H1 (cell line): ENCODE results near the gene MGAT2. TPM values are rescaled to one million over a fixed set of nuclear protein-coding genes. Genes with fewer than 3 reads are reported as not detected.

Source experiments
- CTCF ChIA-PET: fragments of 300-600 bp; sonication (Branson Sonifier 250); formaldehyde crosslinking; loops from one replicate; lab custom pipeline; 2021; ENCODE audit not compliant: partially characterized antibody; lab: Charles Lee
- POLR2A ChIA-PET: fragments of 300-600 bp; sonication (Branson Sonifier 250); formaldehyde crosslinking; loops from one replicate; lab custom pipeline; 2021; ENCODE audit warnings: inconsistent platforms; ENCODE audit not compliant: partially characterized antibody; lab: Charles Lee
- DNase-seq, 2 experiments: peaks; one replicate each; pipeline versions ENCODE4 v3.0.0 to v3.0.0-alpha.2; 2010 to 2022; ENCODE audit warnings: low spot score in 2 of 2, low read depth in 1 of 2, mixed read lengths in 1 of 2
- FAIRE-seq: peaks from 2 replicates; lab custom pipeline; 2011; peaks lifted over from hg19 to GRCh38; lab: Jason Lieb, UNC
- H2AFZ ChIP-seq: 2 replicates; pipeline ENCODE4 v1.8.1; 2012; ENCODE audit warnings: low read length, inconsistent platforms
- H2AK5ac ChIP-seq: 2 replicates; pipeline ENCODE4 v1.6.1; 2013; ENCODE audit warnings: low read depth, low read length
- H2BK120ac ChIP-seq: replicated peaks from 2 replicates; pipeline ENCODE3; 2013; ENCODE audit warnings: low read depth, low read length, inconsistent platforms
- H2BK12ac ChIP-seq: 2 replicates; pipeline ENCODE4 v1.6.1; 2013; ENCODE audit warnings: low read depth, low read length
- H2BK15ac ChIP-seq: 2 replicates; pipeline ENCODE4 v1.6.1; 2013; ENCODE audit warnings: low read length
- H2BK20ac ChIP-seq: 2 replicates; pipeline ENCODE4 v1.6.1; 2013; ENCODE audit warnings: low read length
- H2BK5ac ChIP-seq: 2 replicates; pipeline ENCODE4 v1.6.1; 2013; ENCODE audit warnings: low read depth, low read length
- H3K14ac ChIP-seq: 2 replicates; pipeline ENCODE4 v1.6.1; 2013; ENCODE audit warnings: inconsistent platforms; ENCODE audit not compliant: insufficient read length
- H3K18ac ChIP-seq: 2 replicates; pipeline ENCODE4 v1.6.1; 2013; ENCODE audit warnings: low read length; ENCODE audit errors: extremely low read depth
- H3K23ac ChIP-seq: 2 replicates; pipeline ENCODE4 v1.6.1; 2013; ENCODE audit warnings: inconsistent platforms; ENCODE audit not compliant: insufficient read length
- H3K23me2 ChIP-seq: 2 replicates; pipeline ENCODE4 v1.6.1; 2013; ENCODE audit warnings: low read depth, low read length
- H3K27ac ChIP-seq: 2 replicates; pipeline ENCODE4 v1.6.1; 2011; ENCODE audit warnings: low read depth, low read length, inconsistent platforms
- H3K27me3 ChIP-seq, 4 experiments: replicated peaks in 1 of 4; 1 replicate in 1 of 4; 2 replicates in 3 of 4; pipeline versions ENCODE4 v1.6.1 to v1.8.1; 2011 to 2013; ENCODE audit warnings: low read length in 3 of 4, mild to moderate bottlenecking in 3 of 4, inconsistent platforms in 2 of 4, mixed read lengths in 2 of 4, moderate library complexity in 1 of 4; ENCODE audit not compliant: control insufficient read depth in 3 of 4, insufficient read depth in 3 of 4; ENCODE audit errors: extremely low read depth in 1 of 4
- H3K36me3 ChIP-seq, 4 experiments: 2 replicates each; pipeline versions ENCODE4 v1.6.1 to v1.8.1; 2011 to 2013; ENCODE audit warnings: mild to moderate bottlenecking in 4 of 4, low read length in 3 of 4, moderate library complexity in 2 of 4, control low read depth in 1 of 4, inconsistent platforms in 1 of 4; ENCODE audit not compliant: insufficient read depth in 4 of 4, control insufficient read depth in 2 of 4
- H3K4ac ChIP-seq: replicated peaks from 2 replicates; pipeline ENCODE3; 2013; ENCODE audit warnings: low read length, low read depth, mixed read lengths, inconsistent platforms; ENCODE audit not compliant: insufficient read length
- H3K4me1 ChIP-seq, 4 experiments: replicated peaks in 1 of 4; 1 replicate in 1 of 4; 2 replicates in 3 of 4; pipeline versions ENCODE4 v1.6.1 to v1.8.1; 2011 to 2013; ENCODE audit warnings: low read length in 3 of 4, inconsistent platforms in 2 of 4, mixed read lengths in 1 of 4; ENCODE audit not compliant: insufficient read depth in 4 of 4, control insufficient read depth in 3 of 4
- H3K4me2 ChIP-seq, 2 experiments: 2 replicates each; pipeline versions ENCODE4 v1.6.1 to v1.8.1; 2011 to 2013; ENCODE audit warnings: low read depth in 2 of 2, low read length in 2 of 2, control low read depth in 1 of 2, inconsistent platforms in 1 of 2, mild to moderate bottlenecking in 1 of 2; ENCODE audit not compliant: insufficient read depth in 1 of 2
- H3K4me3 ChIP-seq, 4 experiments: fragments of 200-600, 300-600 bp in 1 of 4; sonication (generic), shearing (Covaris generic), sonication (Bioruptor Twin) in 1 of 4; 2 replicates each; pipeline versions ENCODE4 v1.5.1 to v1.8.1; 2011 to 2016; ENCODE audit warnings: low read length in 4 of 4, low read depth in 3 of 4, control low read depth in 2 of 4, inconsistent platforms in 2 of 4, mild to moderate bottlenecking in 2 of 4, mixed read lengths in 1 of 4, moderate library complexity in 1 of 4; ENCODE audit not compliant: insufficient read depth in 2 of 4; ENCODE audit errors: extremely low read depth in 1 of 4
- H3K56ac ChIP-seq: replicated peaks from 2 replicates; pipeline ENCODE3; 2013; ENCODE audit warnings: low read depth, mild to moderate bottlenecking, mixed read lengths, low read length, inconsistent platforms; ENCODE audit not compliant: insufficient read length
- H3K79me1 ChIP-seq: 2 replicates; pipeline ENCODE4 v1.6.1; 2013; ENCODE audit warnings: low read depth, low read length, control low read depth
- H3K79me2 ChIP-seq, 2 experiments: 2 replicates each; pipeline versions ENCODE4 v1.6.1 to v1.8.1; 2012 to 2013; ENCODE audit warnings: low read length in 2 of 2, mild to moderate bottlenecking in 2 of 2, inconsistent platforms in 1 of 2; ENCODE audit not compliant: insufficient read depth in 2 of 2, control insufficient read depth in 1 of 2
- H3K9ac ChIP-seq, 4 experiments: replicated peaks in 1 of 4; 1 replicate in 1 of 4; 2 replicates in 3 of 4; pipeline versions ENCODE4 v1.6.1 to v1.8.1; 2011 to 2013; ENCODE audit warnings: low read depth in 3 of 4, low read length in 3 of 4, control low read depth in 2 of 4, mild to moderate bottlenecking in 2 of 4, moderate library complexity in 2 of 4, inconsistent platforms in 1 of 4; ENCODE audit errors: extremely low read depth in 1 of 4
- H3K9me3 ChIP-seq, 2 experiments: 2 replicates each; pipeline versions ENCODE4 v1.6.1 to v1.8.1; 2012 to 2013; ENCODE audit warnings: mild to moderate bottlenecking in 2 of 2, moderate library complexity in 2 of 2, control low read depth in 1 of 2, inconsistent platforms in 1 of 2, low read depth in 1 of 2, low read length in 1 of 2, mixed read lengths in 1 of 2; ENCODE audit not compliant: insufficient read depth in 2 of 2
- H4K20me1 ChIP-seq, 2 experiments: replicated peaks in 1 of 2; 2 replicates each; pipeline versions ENCODE3 to v1.8.1; 2011 to 2013; ENCODE audit warnings: inconsistent platforms in 2 of 2, low read length in 2 of 2, mild to moderate bottlenecking in 1 of 2; ENCODE audit not compliant: insufficient read depth in 2 of 2, control insufficient read depth in 1 of 2
- H4K5ac ChIP-seq: 2 replicates; pipeline ENCODE4 v1.6.1; 2013; ENCODE audit warnings: low read length, low read depth, mixed read lengths, inconsistent platforms; ENCODE audit not compliant: insufficient read length
- H4K8ac ChIP-seq: 2 replicates; pipeline ENCODE4 v1.8.0; 2013; ENCODE audit warnings: mild to moderate bottlenecking, moderate library complexity, low read length, inconsistent platforms; ENCODE audit not compliant: insufficient read depth; ENCODE audit errors: extremely low read depth
- H4K91ac ChIP-seq: replicated peaks from 2 replicates; pipeline ENCODE3; 2013; ENCODE audit warnings: low read length, mixed read lengths, inconsistent platforms; ENCODE audit not compliant: insufficient read length
- BACH1 ChIP-seq: IDR thresholded peaks from 2 replicates; pipeline ENCODE4 v1.6.1; 2012; ENCODE audit warnings: low read length, improper control_type of control experiment
- BCL11A ChIP-seq, 2 experiments: IDR thresholded peaks; one replicate each; pipeline ENCODE4 v1.6.1; 2011; ENCODE audit warnings: low read depth in 2 of 2, low read length in 2 of 2, mild to moderate bottlenecking in 2 of 2
- CBX8 ChIP-seq: fragments of 300-800, 300-1000 bp; sonication (generic); IDR thresholded peaks from 2 replicates; pipeline ENCODE4 v1.7.1; 2016; ENCODE audit warnings: low read depth, low read length, borderline replicate concordance
- CREB1 ChIP-seq: IDR thresholded peaks from 2 replicates; pipeline ENCODE4 v1.6.1; 2012; ENCODE audit warnings: inconsistent platforms
- FOSL1 ChIP-seq: IDR thresholded peaks from 2 replicates; pipeline ENCODE4 v1.6.1; 2011; ENCODE audit warnings: mild to moderate bottlenecking, low read depth, low read length, moderate library complexity; ENCODE audit not compliant: insufficient read depth
- JUND ChIP-seq: IDR thresholded peaks from 2 replicates; pipeline ENCODE4 v1.6.1; 2011; ENCODE audit warnings: mild to moderate bottlenecking, improper control_type of control experiment, low read length
- MAFK ChIP-seq: IDR thresholded peaks from 2 replicates; pipeline ENCODE4 v1.6.1; 2012; ENCODE audit warnings: low read depth, mild to moderate bottlenecking, improper control_type of control experiment, low read length
- NANOG ChIP-seq: IDR thresholded peaks from 2 replicates; pipeline ENCODE4 v1.6.1; 2011; ENCODE audit warnings: low read length, low read depth, mild to moderate bottlenecking, inconsistent platforms; ENCODE audit not compliant: insufficient read depth, poor library complexity, severe bottlenecking
- NRF1 ChIP-seq: IDR thresholded peaks from 2 replicates; pipeline ENCODE4 v1.6.1; 2011; ENCODE audit warnings: mild to moderate bottlenecking, low read depth, low read length, improper control_type of control experiment
- RAD21 ChIP-seq, 2 experiments: IDR thresholded peaks in 1 of 2; conservative IDR thresholded peaks in 1 of 2; 2 replicates each; pipeline ENCODE4 v1.6.1; 2011; ENCODE audit warnings: low read depth in 2 of 2, low read length in 2 of 2, improper control_type of control experiment in 1 of 2, inconsistent platforms in 1 of 2, mild to moderate bottlenecking in 1 of 2, moderate library complexity in 1 of 2
- RNF2 ChIP-seq: fragments of 200-900, 300-1000 bp; sonication (generic); IDR thresholded peaks from 2 replicates; pipeline ENCODE4 v1.7.1; 2016; ENCODE audit warnings: borderline replicate concordance, low read depth, mild to moderate bottlenecking, antibody characterized with exemption, low read length; ENCODE audit not compliant: poor library complexity, severe bottlenecking; ENCODE audit errors: missing control alignments
- TBP ChIP-seq: IDR thresholded peaks from 2 replicates; pipeline ENCODE4 v1.6.1; 2011; ENCODE audit warnings: low read depth, low read length, improper control_type of control experiment
- WGBS, 2 experiments: shearing (Covaris generic) in 1 of 2; methylation state at CpG; one replicate each; pipeline versions ENCODE4 v1.1.6 to v1.1.7; 2013 to 2015; ENCODE audit warnings: low lambda C conversion rate in 2 of 2, mixed read lengths in 2 of 2, inconsistent platforms in 1 of 2, low coverage in 1 of 2, missing lambda C conversion rate in 1 of 2; ENCODE audit not compliant: insufficient replicate concordance in 2 of 2, insufficient coverage in 1 of 2, insufficient read length in 1 of 2; ENCODE audit errors: extremely low coverage in 1 of 2, missing lambda C conversion rate in 1 of 2; 5-methylcytosine and 5-hydroxymethylcytosine counted together
- polyA plus RNA-seq, 7 experiments: library from polyadenylated mRNA; depleted of rRNA in 3 of 7; stranded (reverse) in 5 of 7; unstranded in 2 of 7; fragments of >200 nt in 5 of 7; fragments of 200-250 nt in 2 of 7; gene quantifications; 1 replicate in 5 of 7; 2 replicates in 1 of 7; 4 replicates in 1 of 7; pipeline versions ENCODE4 v1.2.1 to v1.2.3, GENCODE V29; 2011 to 2013; ENCODE audit warnings: missing spikeins in 2 of 7, mixed read lengths in 2 of 7
- total RNA-seq: library from RNA; stranded (reverse); fragmentation: NEBNext Ultra II Directional; extraction: Animal tissue kit (Norgen Biotek cat#: 25700); gene quantifications from 2 replicates; pipeline ENCODE4 v1.2.1, GENCODE V29; 2021
- TF ChIP-seq, protein P1 (sequence below): IDR thresholded peaks from 2 replicates; pipeline ENCODE4 v1.6.1; 2012; ENCODE audit warnings: inconsistent platforms

Gene MGAT2
- total and polyA plus RNA-seq, 2 of the 8 experiments (the other 6 are each of a cell fraction or from before 2014, with no cell fraction given): 10.6 to 23.7 TPM

DNA sequence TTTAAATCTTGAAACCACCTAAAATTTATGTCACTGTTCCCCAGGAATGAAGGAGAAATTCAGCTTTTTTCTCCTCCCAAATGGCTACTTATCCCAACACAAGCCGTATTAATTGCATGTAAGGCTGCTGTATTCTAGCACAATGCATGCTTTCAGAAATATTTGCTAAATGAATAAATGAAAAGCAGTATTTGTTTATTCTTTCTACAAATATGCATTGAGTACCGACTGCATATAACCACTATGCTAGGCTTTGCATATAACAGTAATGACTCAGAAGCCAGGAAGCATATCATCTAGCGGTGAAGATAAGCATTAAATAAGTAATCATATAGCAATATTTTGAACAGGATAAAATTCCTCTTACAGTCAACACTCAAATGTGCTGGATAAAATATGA lies 27.6 kb upstream of the MGAT2 start:
- Histone ChIP-seq H3K4me3 (no peak overlapping the region), H2BK15ac (no peak overlapping the region), H3K9me3 (no peaks in the 10 kb centered on the region), H3K23me2 (no peaks in the 10 kb centered on the region; the same call in 1 of the 2 replicates), H3K14ac (no peak overlapping the region), H4K5ac (no peak overlapping the region), H2BK20ac (no peak overlapping the region), H2BK12ac (no peak overlapping the region), H3K27ac (no peak overlapping the region), H2BK5ac (no peak overlapping the region), H3K4me2 (no peak overlapping the region), H2AK5ac (no peak overlapping the region), H3K79me1 (no peaks in the 10 kb centered on the region; the same call in 1 of the 2 replicates), H3K18ac (no peak overlapping the region), H4K20me1 (no peaks in the 10 kb centered on the region), H2BK120ac (no peak overlapping the region), H4K8ac (no peak overlapping the region), H3K23ac (no peak overlapping the region), H3K4ac (no peak overlapping the region), H3K56ac (no peak overlapping the region), H3K4me1 (no peaks in the 10 kb centered on the region), H3K9ac (no peak overlapping the region), H4K91ac (no peak overlapping the region), H3K79me2 (0 out of 4 replicates have a peak, but pooled peaks cover 0 to 5% of the 10 kb centered on the region in 2 experiments), H2AFZ (no peak overlapping the region), H3K27me3 (no peaks in the 10 kb centered on the region), H3K36me3 (no peaks in the 10 kb centered on the region)
- CTCF ChIA-PET: no interaction called here
- no peak for DNase-seq
- 96% methylated on average over 3 of the region's 3 CpGs; no CpG with 5 or more reads in 1 of the 2 experiments for WGBS, 2 experiments
- no peak for FAIRE-seq
- POLR2A ChIA-PET: interaction anchor here (1.2 kb wide), 1 partner anchor 10 kb away, joined by 3 read pairs; no protein-coding TSS in a partner anchor
- TF ChIP-seq BACH1 (no peak), BCL11A (IDR thresholded peaks at IDR 0.05; ENCODE audit: low read depth in 2 of 2, low read length in 2 of 2) (no peak), RAD21 (IDR thresholded peaks at IDR 0.05 in 1 of 2, conservative IDR thresholded peaks at IDR 0.05 in 1 of 2; ENCODE audit: low read depth in 2 of 2, low read length in 2 of 2) (no peak), CBX8 (no peak), JUND (no peak), TBP (no peak), RNF2 (no peak), NRF1 (no peak), FOSL1 (no peak), CREB1 (no peak), NANOG (no peak), MAFK (no peak)
- TF ChIP-seq, protein P1, sequence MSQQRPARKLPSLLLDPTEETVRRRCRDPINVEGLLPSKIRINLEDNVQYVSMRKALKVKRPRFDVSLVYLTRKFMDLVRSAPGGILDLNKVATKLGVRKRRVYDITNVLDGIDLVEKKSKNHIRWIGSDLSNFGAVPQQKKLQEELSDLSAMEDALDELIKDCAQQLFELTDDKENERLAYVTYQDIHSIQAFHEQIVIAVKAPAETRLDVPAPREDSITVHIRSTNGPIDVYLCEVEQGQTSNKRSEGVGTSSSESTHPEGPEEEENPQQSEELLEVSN: no peak
